ENCODE data around the gene KNOP1.

Gene KNOP1

DNA sequence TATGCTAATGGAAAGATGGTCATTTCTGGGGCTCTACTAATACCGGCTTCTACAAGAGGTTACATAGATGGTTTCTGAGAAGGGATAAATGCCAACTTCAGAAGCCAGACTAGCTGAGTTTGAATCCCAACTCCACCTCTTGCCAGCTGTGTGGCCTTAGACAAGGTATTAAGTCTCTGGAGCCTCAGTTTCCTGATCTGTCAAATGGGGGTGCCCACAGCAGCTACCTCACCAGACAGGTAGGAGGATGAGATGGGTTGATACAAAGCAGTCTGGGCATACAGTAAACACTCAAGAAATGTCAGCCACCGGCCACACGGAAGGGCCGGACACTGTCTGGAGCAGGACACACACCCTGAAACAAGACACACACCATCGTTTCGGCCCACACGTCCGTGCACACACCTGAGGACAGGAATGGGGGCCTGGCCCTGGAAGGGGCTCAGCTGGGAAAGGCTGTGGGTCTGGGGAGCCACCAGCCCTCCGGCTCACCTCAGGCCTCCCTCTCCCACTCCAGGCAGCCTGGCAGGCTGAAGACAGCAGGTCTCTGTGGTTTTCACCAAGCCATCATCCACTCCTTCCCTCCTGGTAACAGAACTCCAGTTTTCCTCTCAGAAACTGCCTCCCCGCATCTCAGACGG, 5.5 kb downstream of the KNOP1 start:
- no peak overlapping the region for H3K4me3 ChIP-seq (ENCODE audit: low read depth, low read length)
- DNase-seq (ENCODE audit: low read depth), result no peak
- TF ChIP-seq, protein P1, sequence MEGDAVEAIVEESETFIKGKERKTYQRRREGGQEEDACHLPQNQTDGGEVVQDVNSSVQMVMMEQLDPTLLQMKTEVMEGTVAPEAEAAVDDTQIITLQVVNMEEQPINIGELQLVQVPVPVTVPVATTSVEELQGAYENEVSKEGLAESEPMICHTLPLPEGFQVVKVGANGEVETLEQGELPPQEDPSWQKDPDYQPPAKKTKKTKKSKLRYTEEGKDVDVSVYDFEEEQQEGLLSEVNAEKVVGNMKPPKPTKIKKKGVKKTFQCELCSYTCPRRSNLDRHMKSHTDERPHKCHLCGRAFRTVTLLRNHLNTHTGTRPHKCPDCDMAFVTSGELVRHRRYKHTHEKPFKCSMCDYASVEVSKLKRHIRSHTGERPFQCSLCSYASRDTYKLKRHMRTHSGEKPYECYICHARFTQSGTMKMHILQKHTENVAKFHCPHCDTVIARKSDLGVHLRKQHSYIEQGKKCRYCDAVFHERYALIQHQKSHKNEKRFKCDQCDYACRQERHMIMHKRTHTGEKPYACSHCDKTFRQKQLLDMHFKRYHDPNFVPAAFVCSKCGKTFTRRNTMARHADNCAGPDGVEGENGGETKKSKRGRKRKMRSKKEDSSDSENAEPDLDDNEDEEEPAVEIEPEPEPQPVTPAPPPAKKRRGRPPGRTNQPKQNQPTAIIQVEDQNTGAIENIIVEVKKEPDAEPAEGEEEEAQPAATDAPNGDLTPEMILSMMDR (IDR thresholded peaks at IDR 0.05; ENCODE audit: low read depth, low read length, missing control alignments), result no peak

DNA sequence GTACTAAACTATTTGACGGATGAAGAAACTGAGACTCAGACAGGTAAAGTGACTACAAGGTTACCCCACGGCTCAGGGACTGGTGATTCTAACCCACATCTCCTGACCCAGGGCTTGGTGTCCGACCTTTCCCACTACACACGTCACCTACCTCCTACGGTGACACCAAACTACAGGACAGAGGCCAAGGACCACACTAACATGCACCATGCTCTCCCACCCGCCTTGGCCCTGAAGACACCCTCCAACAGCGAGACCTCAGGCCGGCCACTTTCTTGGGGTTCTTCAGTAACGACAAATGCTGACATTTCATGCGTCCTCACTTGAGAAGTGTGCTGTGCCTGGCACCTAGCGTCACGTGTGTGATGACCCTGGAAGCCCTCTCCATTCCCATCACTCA, 6.4 kb downstream of the KNOP1 start:
- DNase-seq (ENCODE audit: low read depth), result no peak
- TF ChIP-seq, protein P1 (IDR thresholded peaks at IDR 0.05; ENCODE audit: low read depth, low read length, missing control alignments), result no peak
- no peak overlapping the region for H3K4me3 ChIP-seq (ENCODE audit: low read depth, low read length)

DNA sequence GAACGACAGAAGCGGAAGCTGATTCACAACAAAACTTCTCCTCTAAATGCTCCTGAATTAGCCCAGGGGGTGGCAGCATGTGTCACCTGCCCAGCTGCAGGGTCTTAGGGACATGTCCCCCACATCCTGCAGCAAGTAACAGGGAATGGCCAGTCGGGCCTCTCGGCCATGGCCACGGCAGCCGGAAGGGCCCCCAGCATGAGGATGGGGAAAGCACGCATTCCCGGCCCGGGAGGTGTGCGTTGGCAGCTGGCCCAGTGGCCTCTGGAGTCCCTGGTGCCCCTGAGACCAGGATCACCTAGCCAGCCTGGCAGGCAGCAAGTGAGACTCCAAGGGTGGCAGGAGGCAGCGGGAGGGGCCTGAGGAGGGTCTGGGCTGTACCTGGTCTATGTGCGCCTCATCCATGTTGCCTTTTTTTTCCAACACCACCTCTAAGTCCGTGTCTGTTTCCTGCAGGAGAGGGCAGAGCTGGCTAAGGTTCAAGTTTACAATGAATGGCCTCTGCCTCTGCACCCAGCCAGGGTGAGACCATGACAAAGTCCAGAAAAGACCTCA, 7.0 kb downstream of the KNOP1 start:
- TF ChIP-seq, protein P1 (IDR thresholded peaks at IDR 0.05; ENCODE audit: low read depth, low read length, missing control alignments), result no peak
- no peak overlapping the region for H3K4me3 ChIP-seq (ENCODE audit: low read depth, low read length)
- no peak for DNase-seq (ENCODE audit: low read depth)

DNA sequence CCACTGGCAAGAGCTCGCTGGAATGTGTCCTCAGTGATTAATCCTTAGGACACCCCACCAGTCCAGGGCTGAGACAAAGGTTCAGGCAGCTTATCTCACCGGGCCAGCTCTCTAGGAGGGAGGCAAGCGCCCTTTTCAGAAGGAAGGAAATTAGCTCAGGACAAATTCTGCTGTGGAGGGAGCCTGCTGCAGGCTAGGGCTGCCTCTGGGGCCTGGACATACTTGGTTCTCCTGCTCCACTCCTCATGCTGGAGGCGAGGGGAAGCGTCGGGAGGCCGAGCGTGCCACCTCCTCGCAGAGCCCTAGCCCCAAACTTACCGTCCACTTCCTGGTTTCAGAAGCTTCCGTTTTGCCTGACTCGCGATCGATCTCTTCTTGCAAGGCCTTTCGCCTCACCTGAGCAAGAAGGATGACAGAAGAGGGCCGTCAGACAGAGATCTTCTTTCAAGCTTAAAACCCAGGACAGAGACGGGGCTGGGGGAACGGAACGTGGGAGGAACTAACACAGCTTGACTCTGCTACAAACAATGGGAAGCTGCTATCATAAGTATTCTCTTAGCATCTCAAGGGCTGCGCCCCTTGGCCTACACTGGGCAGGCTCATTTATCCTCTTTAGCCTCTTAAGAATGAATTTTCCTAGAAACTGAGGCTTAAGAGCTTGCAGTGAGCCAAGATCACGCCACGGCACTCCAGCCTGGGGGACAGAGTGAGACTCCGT, 7.7 kb downstream of the KNOP1 start:
- no peak for DNase-seq (ENCODE audit: low read depth)
- H3K4me3 ChIP-seq (ENCODE audit: low read depth, low read length), result no peak overlapping the region
- TF ChIP-seq, protein P1 (IDR thresholded peaks at IDR 0.05; ENCODE audit: low read depth, low read length, missing control alignments), result no peak

DNA sequence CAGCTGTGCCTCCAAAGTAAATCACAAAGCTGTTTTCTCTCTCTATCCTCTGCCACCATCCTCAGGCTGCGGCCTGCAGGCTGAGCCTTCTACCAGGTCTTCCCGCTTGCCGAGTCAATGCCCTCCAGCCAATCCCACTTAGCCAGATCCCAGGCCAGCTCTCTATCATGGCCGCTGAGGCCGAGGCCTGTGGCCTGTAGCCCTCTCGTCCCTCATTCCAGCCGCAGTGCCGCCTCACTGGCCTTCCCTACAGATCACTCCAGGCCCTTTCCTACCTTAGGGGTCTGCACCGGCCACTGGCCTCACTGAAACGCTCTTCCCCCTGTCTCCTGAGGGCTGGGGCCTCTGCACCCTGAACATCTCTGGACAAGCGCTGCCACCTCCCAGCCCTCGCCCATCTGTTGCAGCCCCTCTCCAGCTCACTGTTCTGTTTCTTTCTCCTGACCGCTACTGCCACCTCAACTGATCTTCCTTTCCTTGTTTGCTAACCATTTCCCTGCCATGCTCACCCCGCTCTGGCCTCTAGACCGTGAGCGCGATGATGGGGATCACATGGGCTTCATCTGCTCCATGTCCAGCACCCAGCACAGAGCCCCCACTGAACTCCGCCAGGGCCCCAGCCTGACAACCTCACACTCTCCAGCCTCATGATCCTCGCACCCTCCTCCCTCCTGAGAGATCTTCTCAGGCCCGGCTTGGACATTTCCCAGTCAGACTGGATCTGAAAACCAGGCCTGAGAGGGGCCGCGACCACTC, 8.5 kb downstream of the KNOP1 start:
- TF ChIP-seq, protein P1 (IDR thresholded peaks at IDR 0.05; ENCODE audit: low read depth, low read length, missing control alignments), result no peak
- no peak overlapping the region for H3K4me3 ChIP-seq (ENCODE audit: low read depth, low read length)
- no peak for DNase-seq (ENCODE audit: low read depth)

DNA sequence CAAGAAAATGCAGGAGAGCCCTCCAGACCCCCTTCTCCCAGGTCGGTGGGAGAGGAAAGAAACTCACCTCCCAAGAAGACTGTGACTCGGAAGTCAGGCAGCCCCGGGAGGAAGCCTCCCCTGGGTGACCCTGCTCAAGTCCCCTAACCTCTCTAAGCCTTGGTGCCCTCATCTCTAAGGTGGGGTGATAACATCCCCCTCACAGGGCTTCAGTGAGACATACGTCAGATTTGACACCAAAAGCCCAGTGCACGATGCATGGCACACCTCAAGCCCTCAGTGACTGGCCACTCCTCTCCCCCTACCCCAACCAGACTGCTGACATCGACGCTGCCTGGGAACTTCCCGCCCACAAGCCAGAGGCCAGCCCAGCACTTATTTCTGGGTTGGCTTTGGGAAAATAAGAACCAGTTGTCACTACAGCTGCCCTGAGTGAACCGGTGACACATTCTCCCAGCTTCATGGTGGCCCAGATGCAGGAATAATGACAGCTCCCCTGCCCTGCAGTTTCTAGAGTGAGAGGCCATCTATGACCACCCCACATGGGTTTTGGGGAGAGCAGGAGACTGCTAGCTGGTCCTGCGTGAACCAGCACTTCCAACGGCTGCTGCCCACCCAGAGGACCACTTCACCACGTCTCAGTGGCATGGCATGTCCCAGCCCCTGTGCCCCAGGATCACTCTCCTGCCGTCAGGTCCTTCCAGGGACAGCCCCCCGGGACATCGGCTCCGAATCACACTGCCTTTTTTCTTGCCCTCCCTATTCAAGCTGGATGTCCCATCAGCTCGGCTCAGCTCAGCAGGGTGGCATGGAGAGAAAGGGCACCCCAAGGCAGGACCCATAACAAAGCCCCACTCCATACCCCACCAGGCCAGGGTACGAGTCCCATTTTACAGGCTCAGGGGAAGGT, 9.5 kb downstream of the KNOP1 start:
- TF ChIP-seq, protein P1 (IDR thresholded peaks at IDR 0.05; ENCODE audit: low read depth, low read length, missing control alignments), result no peak
- DNase-seq (ENCODE audit: low read depth), result no peak
- no peak overlapping the region for H3K4me3 ChIP-seq (ENCODE audit: low read depth, low read length)

All from GM12864 (cell line).